Neuronal stem cell (in vitro differentiated cells): ENCODE measurements around the gene C22orf23.

ENCODE experiments used
- DNase-seq: peaks from one replicate; pipeline ENCODE4 v3.0.0-alpha.2; 2013; ENCODE audit warnings: low spot score
- H2AFZ ChIP-seq: one replicate; pipeline ENCODE4 v1.6.1; 2013; ENCODE audit warnings: mild to moderate bottlenecking, low read length, inconsistent platforms
- H2AK5ac ChIP-seq: 2 replicates; pipeline ENCODE4 v1.6.1; 2013; ENCODE audit warnings: low read depth, mild to moderate bottlenecking, inconsistent platforms, low read length, moderate library complexity, mixed read lengths
- H2BK120ac ChIP-seq: 2 replicates; pipeline ENCODE4 v1.6.1; 2013; ENCODE audit warnings: low read depth, mild to moderate bottlenecking, inconsistent platforms, low read length, moderate library complexity, mixed read lengths
- H2BK12ac ChIP-seq: one replicate; pipeline ENCODE4 v1.6.1; 2013; ENCODE audit warnings: low read length, inconsistent platforms
- H2BK15ac ChIP-seq: 2 replicates; pipeline ENCODE4 v1.6.1; 2013; ENCODE audit warnings: mild to moderate bottlenecking, low read length, inconsistent platforms, mixed read lengths
- H2BK5ac ChIP-seq: one replicate; pipeline ENCODE4 v1.6.1; 2013; ENCODE audit warnings: inconsistent platforms, mild to moderate bottlenecking, low read length, moderate library complexity
- H3K14ac ChIP-seq: one replicate; pipeline ENCODE4 v1.6.1; 2013; ENCODE audit warnings: low read length, inconsistent platforms
- H3K18ac ChIP-seq: 2 replicates; pipeline ENCODE4 v1.6.1; 2013; ENCODE audit warnings: low read length, inconsistent platforms
- H3K23ac ChIP-seq: 2 replicates; pipeline ENCODE4 v1.6.1; 2013; ENCODE audit warnings: low read depth, mild to moderate bottlenecking, mixed read lengths, low read length, inconsistent platforms; ENCODE audit not compliant: poor library complexity
- H3K27ac ChIP-seq: replicated peaks from 3 replicates; pipeline ENCODE4 v1.5.1; 2013; ENCODE audit warnings: low read length, inconsistent platforms
- H3K27me3 ChIP-seq, 3 experiments: 2 replicates each; pipeline ENCODE4 v1.6.1; 2013; ENCODE audit warnings: low read length in 3 of 3, mild to moderate bottlenecking in 2 of 3, inconsistent platforms in 1 of 3, low read depth in 1 of 3, mixed read lengths in 1 of 3, moderate library complexity in 1 of 3; ENCODE audit not compliant: control insufficient read depth in 3 of 3, insufficient read depth in 3 of 3
- H3K36me3 ChIP-seq, 2 donors: replicated peaks in 1 of 2; 2 replicates each; pipeline ENCODE4 v1.6.1; 2013; ENCODE audit warnings: low read length in 2 of 2; ENCODE audit not compliant: control insufficient read depth in 2 of 2, insufficient read depth in 2 of 2
- H3K4ac ChIP-seq: 2 replicates; pipeline ENCODE4 v1.6.1; 2013; ENCODE audit warnings: inconsistent platforms, mild to moderate bottlenecking, low read length, moderate library complexity
- H3K4me1 ChIP-seq, 2 donors: 1 replicate in 1 of 2; 2 replicates in 1 of 2; pipeline ENCODE4 v1.6.1; 2013; ENCODE audit warnings: low read length in 2 of 2, low read depth in 1 of 2; ENCODE audit not compliant: control insufficient read depth in 2 of 2, insufficient read depth in 1 of 2
- H3K4me2 ChIP-seq: one replicate; pipeline ENCODE4 v1.6.1; 2013; ENCODE audit warnings: mild to moderate bottlenecking, low read length, inconsistent platforms; ENCODE audit not compliant: insufficient read depth, poor library complexity, severe bottlenecking
- H3K4me3 ChIP-seq, 2 donors: 2 replicates each; pipeline ENCODE4 v1.5.1; 2013; ENCODE audit warnings: low read length in 2 of 2, mild to moderate bottlenecking in 2 of 2, inconsistent platforms in 1 of 2, moderate library complexity in 1 of 2
- H3K79me1 ChIP-seq: one replicate; pipeline ENCODE4 v1.6.1; 2013; ENCODE audit warnings: low read depth, mild to moderate bottlenecking, inconsistent platforms, low read length, moderate library complexity
- H3K9ac ChIP-seq: one replicate; pipeline ENCODE4 v1.6.1; 2013; ENCODE audit warnings: mild to moderate bottlenecking, low read depth, low read length, inconsistent platforms; ENCODE audit not compliant: poor library complexity
- H3K9me3 ChIP-seq, 2 donors: replicated peaks in 1 of 2; 2 replicates each; pipeline versions ENCODE3 to v1.6.1; 2013; ENCODE audit warnings: low read length in 2 of 2, mild to moderate bottlenecking in 2 of 2, inconsistent platforms in 1 of 2, low read depth in 1 of 2, mixed read lengths in 1 of 2, moderate library complexity in 1 of 2; ENCODE audit not compliant: control insufficient read depth in 2 of 2, insufficient read depth in 1 of 2
- H4K8ac ChIP-seq: one replicate; pipeline ENCODE4 v1.6.1; 2013; ENCODE audit warnings: low read depth, mild to moderate bottlenecking, inconsistent platforms, low read length, moderate library complexity
- H4K91ac ChIP-seq: one replicate; pipeline ENCODE4 v1.6.1; 2013; ENCODE audit warnings: low read length, low read depth, mild to moderate bottlenecking, inconsistent platforms; ENCODE audit not compliant: poor library complexity
- WGBS, 2 donors: extraction: QIAGEN DNeasy Blood & Tissue Kit; methylation state at CpG; one replicate each; pipeline ENCODE4 v1.1.7; 2013; ENCODE audit warnings: missing lambda C conversion rate in 2 of 2, mixed read lengths in 1 of 2; ENCODE audit not compliant: insufficient read length in 2 of 2, insufficient replicate concordance in 1 of 2; ENCODE audit errors: extremely low coverage in 2 of 2; 5-methylcytosine and 5-hydroxymethylcytosine counted together

The C22orf23 gene

GRCh38 chr22:37989146-37990045 lies 36.0 kb upstream of the C22orf23 start:
- peak overlapping the region in 1 of 2 donors; percentile 51 for H3K4me3 ChIP-seq
- H2BK5ac ChIP-seq = peak overlapping the region; percentile 0
- no peak overlapping the region for H3K9ac ChIP-seq
- H3K4me2 ChIP-seq = no peak overlapping the region
- H3K23ac ChIP-seq = no peak overlapping the region
- no peak overlapping the region for H3K27ac ChIP-seq
- no peak overlapping the region for H3K18ac ChIP-seq
- H2AFZ ChIP-seq = no peak overlapping the region
- no peaks in the 10 kb centered on the region for H3K9me3 ChIP-seq
- H2AK5ac ChIP-seq = no peak overlapping the region
- peaks cover 2% of the 10 kb centered on the region for H3K79me1 ChIP-seq
- no peak overlapping the region for H4K91ac ChIP-seq
- no peak overlapping the region for H2BK15ac ChIP-seq
- H3K4ac ChIP-seq = no peak overlapping the region
- no peak overlapping the region for H2BK120ac ChIP-seq
- H4K8ac ChIP-seq = no peak overlapping the region
- peaks cover 0 to 4% of the 10 kb centered on the region in 2 donors for H3K36me3 ChIP-seq
- no peak overlapping the region for H2BK12ac ChIP-seq
- no peak for DNase-seq
- no CpG with 5 or more reads among the region's 14 CpGs for WGBS, 2 donors
- H3K14ac ChIP-seq = no peak overlapping the region
- no peaks in the 10 kb centered on the region for H3K27me3 ChIP-seq
- peaks cover 0 to 13% of the 10 kb centered on the region in 2 donors for H3K4me1 ChIP-seq

GRCh38 chr22:37986371-37986770 lies 33.0 kb upstream of the C22orf23 start:
- H2AK5ac ChIP-seq = peak overlapping the region; percentile 85
- H2BK15ac ChIP-seq = no peak overlapping the region
- H2BK12ac ChIP-seq = no peak overlapping the region
- H3K14ac ChIP-seq = peak overlapping the region; percentile 39
- H3K36me3 ChIP-seq = peaks cover 0 to 4% of the 10 kb centered on the region in 2 donors
- no peak overlapping the region for H2AFZ ChIP-seq
- H3K23ac ChIP-seq = no peak overlapping the region
- no peak for DNase-seq
- peaks cover 0 to 19% of the 10 kb centered on the region in 2 donors for H3K4me1 ChIP-seq
- H3K27ac ChIP-seq = no peak overlapping the region
- no peak overlapping the region for H3K4me2 ChIP-seq
- peak overlapping the region; percentile 15 for H3K18ac ChIP-seq
- H3K27me3 ChIP-seq = peaks cover 0 to 22% (median 10%) of the 10 kb centered on the region in 3 experiments
- no peak overlapping the region for H4K91ac ChIP-seq
- H2BK120ac ChIP-seq = no peak overlapping the region
- H4K8ac ChIP-seq = no peak overlapping the region
- H3K4me3 ChIP-seq = no peak overlapping the region
- H2BK5ac ChIP-seq = no peak overlapping the region
- no peak overlapping the region for H3K4ac ChIP-seq
- no peaks in the 10 kb centered on the region for H3K9me3 ChIP-seq
- no CpG with 5 or more reads among the region's 7 CpGs for WGBS, 2 donors
- no peak overlapping the region for H3K9ac ChIP-seq
- H3K79me1 ChIP-seq = no peaks in the 10 kb centered on the region

GRCh38 chr22:37985751-37986281 lies 32.4 kb upstream of the C22orf23 start:
- no peak overlapping the region for H2BK5ac ChIP-seq
- H3K4ac ChIP-seq = peak overlapping the region; percentile 30
- H4K8ac ChIP-seq = no peak overlapping the region
- H3K36me3 ChIP-seq = peaks cover 0 to 4% of the 10 kb centered on the region in 2 donors
- no peak overlapping the region for H4K91ac ChIP-seq
- no peak overlapping the region for H3K23ac ChIP-seq
- no peak overlapping the region for H3K9ac ChIP-seq
- H3K27me3 ChIP-seq = peaks cover 0 to 22% (median 10%) of the 10 kb centered on the region in 3 experiments
- no peak for DNase-seq
- no peak overlapping the region for H3K4me2 ChIP-seq
- no peak overlapping the region for H3K14ac ChIP-seq
- H2BK12ac ChIP-seq = no peak overlapping the region
- H2BK120ac ChIP-seq = no peak overlapping the region
- no peaks in the 10 kb centered on the region for H3K79me1 ChIP-seq
- H3K18ac ChIP-seq = peak overlapping the region; percentile 70
- no CpG with 5 or more reads among the region's 27 CpGs for WGBS, 2 donors
- H3K9me3 ChIP-seq = no peaks in the 10 kb centered on the region
- peak overlapping the region; percentile 85 for H2AK5ac ChIP-seq
- no peak overlapping the region for H2BK15ac ChIP-seq
- H3K27ac ChIP-seq = no peak overlapping the region
- H2AFZ ChIP-seq = no peak overlapping the region
- H3K4me3 ChIP-seq = no peak overlapping the region
- peaks cover 0 to 19% of the 10 kb centered on the region in 2 donors for H3K4me1 ChIP-seq

GRCh38 chr22:37985050-37985585 lies 31.7 kb upstream of the C22orf23 start:
- Histone ChIP-seq H2BK5ac (no peak overlapping the region), H2AK5ac (peak overlapping the region; percentile 91)
- DNase-seq = no peak

More at GRCh38 chr22:37985050-37985585, 31.7 kb upstream of the C22orf23 start:
- no peak overlapping the region for H4K8ac ChIP-seq
- peaks cover 0 to 22% (median 10%) of the 10 kb centered on the region in 3 experiments for H3K27me3 ChIP-seq
- H3K79me1 ChIP-seq = no peaks in the 10 kb centered on the region
- H3K4me2 ChIP-seq = no peak overlapping the region
- no CpG with 5 or more reads among the region's 9 CpGs for WGBS, 2 donors
- peak overlapping the region; percentile 5 for H3K14ac ChIP-seq
- H3K4me3 ChIP-seq = no peak overlapping the region
- no peak overlapping the region for H2BK120ac ChIP-seq
- H3K18ac ChIP-seq = peak overlapping the region; percentile 70
- H3K23ac ChIP-seq = no peak overlapping the region
- H2BK12ac ChIP-seq = no peak overlapping the region
- peak overlapping the region; percentile 9 for H3K9ac ChIP-seq
- H2AFZ ChIP-seq = no peak overlapping the region
- peak overlapping the region; percentile 81 for H2BK15ac ChIP-seq
- H3K36me3 ChIP-seq = peaks cover 0 to 4% of the 10 kb centered on the region in 2 donors
- H4K91ac ChIP-seq = no peak overlapping the region
- no peak overlapping the region for H3K4ac ChIP-seq
- H3K4me1 ChIP-seq = peaks cover 0 to 23% of the 10 kb centered on the region in 2 donors
- no peaks in the 10 kb centered on the region for H3K9me3 ChIP-seq
- no peak overlapping the region for H3K27ac ChIP-seq
